T-helper 1 cell (primary cell): ENCODE measurements around the gene SENP1.
A peak's percentile ranks its signal among the peaks of the same experiment; 100 is the strongest.

Experiments used
- DNase-seq, 5 donors: peaks; one replicate each; pipeline ENCODE4 v3.0.0-alpha.2; 2012 to 2020

Gene SENP1

GRCh38 chr12:48110691-48111311, 4.9 kb upstream of the SENP1 start:
- no peak for DNase-seq

- DNase-seq, result no peak
These were observed 3.5 kb upstream of the SENP1 start for GRCh38 chr12:48109424-48109823.

DNA sequence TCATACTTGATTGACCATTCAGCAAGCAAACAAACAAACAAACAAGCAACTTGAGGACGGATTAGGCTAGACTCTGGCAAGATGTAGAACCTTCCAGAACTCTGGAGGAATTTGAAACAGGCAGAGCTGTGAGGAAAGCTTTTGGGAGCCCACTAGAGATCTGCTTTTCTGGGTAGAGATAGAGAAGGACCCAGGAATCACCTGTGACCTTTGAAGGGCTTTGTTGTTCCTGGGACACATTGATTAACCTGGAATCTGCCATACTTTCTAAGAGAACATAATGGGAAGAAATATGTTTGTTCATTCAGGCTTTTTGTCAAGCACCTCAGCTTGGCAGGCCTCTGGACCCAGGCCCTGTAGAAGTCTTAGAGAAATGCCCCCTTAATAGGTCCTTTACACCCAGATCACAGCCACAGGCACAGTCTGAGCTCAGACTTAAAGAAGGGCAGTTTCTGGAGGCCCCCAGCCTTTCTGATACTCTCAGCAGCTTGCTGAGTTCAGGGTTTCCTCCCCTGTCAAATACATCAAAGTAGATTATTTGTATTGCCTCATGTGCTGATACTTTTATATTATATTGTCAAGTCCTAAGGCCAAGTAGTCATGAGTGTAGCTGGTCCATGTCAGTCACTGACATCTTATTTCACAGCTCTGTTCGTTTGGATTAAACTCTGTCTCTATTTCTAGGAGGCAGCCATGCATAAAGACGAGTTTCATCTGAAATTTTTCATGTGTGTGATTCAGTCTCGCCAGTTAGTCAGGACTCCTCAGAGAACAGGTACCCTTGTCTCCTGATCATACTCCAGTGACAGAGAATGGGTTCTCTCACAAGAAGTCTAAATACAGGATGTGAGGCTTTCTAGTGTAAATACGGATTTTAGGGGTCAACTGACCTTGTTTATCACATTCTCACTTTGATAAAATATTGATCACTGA, 1.1 kb upstream of the SENP1 start:
- DNase-seq, result no peak

- DNase-seq, result peak; percentile 39 to 49 (median 47)
These were observed 485 bp downstream of the SENP1 start for GRCh38 chr12:48105321-48105866.

GRCh38 chr12:48104531-48104930, 1.3 kb downstream of the SENP1 start:
- no peak for DNase-seq

DNA sequence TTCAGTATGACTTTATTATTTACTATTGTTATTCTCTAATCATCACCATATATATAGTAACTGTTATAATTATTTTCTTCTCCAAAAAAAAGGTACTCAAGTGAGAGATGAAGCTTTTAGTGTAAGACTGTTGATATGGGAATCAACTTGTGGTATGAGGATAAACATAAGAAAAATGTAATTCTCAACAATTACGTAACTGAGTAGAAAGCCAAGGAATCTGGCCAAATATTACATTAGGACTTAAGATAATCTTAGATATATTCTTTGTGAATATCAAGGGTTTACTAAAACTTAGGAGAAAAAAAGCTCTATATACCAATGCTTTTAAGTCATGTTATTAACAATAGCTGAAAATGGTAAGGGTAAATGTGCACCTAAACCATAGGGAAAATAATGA, 13.3 kb downstream of the SENP1 start:
- no peak for DNase-seq

DNA sequence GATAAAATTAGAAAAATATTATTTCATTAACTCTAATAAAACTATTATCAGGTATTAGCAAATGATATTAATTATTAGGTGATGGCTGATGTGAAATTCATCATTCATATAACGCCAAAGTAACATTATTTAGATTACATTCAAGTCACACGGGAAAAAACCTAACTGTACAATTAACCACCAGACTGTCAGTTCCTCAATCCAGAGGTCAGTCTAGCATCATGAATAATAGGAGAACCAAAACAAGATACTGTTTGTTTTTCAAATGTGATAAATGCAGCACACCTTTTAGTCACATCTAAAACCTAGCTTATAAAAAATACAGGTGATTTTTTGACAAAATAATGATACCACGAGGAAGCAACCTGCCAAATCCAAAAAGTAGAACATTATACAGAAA, 19.6 kb downstream of the SENP1 start:
- no peak for DNase-seq

DNA sequence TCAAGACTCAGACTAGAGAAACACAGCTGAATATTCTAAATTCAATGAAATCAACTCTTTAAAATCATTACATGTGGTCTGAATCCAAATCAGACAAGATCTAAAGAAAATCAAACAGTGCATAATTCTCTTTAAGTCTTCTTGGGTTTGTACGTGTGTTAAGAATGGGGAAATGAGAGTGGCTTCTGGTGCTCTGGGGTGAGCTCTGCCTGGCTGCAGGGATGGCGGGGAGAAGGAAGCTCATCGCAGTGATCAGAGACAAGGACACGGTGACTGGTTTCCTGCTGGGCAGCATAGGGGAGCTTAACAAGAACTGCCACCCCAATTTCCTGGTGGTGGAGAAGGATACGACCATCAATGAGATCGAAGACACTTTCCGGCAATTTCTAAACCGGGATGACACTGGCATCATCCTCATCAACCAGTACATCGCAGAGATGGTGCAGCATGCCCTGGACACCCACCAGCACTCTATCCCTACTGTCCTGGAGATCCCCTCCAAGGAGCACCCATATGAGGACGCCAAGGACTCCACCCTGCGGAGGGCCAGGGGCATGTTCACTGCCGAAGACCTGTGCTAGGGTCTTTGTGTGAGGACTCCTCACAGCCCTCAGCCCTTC, 20.9 kb downstream of the SENP1 start:
- DNase-seq, result no peak

DNA sequence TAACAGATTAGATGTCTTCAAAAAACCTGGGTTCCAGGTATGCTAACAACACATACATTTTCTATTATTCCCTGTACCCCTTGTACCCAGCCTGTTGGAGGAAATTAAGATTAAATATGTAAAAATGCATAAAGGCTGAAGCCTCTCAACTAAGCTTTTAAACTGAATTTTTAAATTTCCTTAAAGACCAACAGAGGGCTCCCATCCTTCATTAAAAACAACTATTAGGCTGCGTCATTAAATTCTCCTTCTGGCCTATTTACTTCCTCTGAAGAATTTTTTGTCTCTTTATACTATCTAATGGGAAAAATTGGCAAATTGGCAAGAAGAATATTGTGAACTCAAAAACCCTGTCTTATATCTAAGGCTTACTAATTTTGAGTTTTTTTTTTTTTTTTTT, 21.8 kb downstream of the SENP1 start:
- DNase-seq, result no peak

DNA sequence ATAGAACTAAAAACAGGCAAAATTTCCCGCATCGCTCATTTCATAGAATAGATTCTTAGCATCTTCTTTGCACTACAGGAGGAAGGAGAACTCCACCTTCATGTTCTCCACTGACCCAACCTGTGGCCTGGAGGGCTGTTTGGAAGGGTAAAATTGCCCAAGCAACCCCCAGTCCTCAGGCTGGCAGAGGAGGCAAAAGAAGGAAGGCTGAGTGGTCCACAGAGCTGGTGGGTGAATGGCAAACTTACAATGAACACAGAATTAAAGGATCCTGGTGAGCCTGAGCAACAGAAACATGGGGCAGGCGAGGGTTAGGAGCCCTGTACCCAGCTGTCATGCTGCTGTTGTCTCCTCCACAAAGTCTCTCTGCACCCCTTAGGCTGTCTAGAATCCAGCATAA, 25.1 kb downstream of the SENP1 start:
- DNase-seq, result no peak

DNA sequence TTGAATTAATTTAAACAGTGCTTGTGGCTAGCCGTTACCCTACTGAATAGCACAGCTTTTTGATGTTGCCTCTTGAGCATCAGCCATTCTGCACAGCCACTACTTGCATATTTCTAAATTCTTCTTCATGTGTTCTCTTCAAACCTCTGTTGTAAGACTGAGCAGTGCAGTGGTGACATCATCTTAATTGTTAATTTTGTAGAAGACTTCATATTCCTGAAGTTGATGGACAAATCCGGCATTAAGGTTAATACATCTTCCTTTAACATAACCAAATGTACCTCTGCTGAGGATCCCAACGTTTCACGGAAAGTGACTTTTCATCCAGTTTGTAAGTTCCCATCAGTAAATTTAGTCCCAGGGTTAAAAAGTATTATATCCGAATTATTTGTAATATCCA, 25.6 kb downstream of the SENP1 start:
- no peak for DNase-seq

GRCh38 chr12:48078901-48079300, 27.0 kb downstream of the SENP1 start:
- DNase-seq, result no peak

GRCh38 chr12:48077111-48077510, 28.8 kb downstream of the SENP1 start:
- DNase-seq, result no peak

- no peak for DNase-seq
These were observed 30.0 kb downstream of the SENP1 start for GRCh38 chr12:48075832-48076231.

DNA sequence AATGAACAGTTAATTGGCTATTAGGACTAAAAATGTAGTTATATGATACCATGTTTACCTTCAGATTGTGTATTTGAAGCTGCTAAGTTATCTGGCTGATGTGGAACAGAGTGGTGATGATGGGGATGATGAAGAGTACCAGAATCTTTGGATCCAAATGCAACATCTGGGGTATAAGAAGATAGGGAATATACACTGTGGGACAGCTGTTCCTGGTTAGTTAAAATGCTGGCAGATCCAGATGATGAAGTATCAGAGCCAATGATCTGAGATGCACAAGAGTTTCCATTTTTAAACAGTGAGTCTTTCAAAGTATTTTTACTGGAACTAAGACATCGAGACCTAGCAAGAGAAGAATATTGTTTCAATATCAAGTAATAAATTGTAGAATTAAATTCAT, 31.6 kb downstream of the SENP1 start:
- no peak for DNase-seq

DNA sequence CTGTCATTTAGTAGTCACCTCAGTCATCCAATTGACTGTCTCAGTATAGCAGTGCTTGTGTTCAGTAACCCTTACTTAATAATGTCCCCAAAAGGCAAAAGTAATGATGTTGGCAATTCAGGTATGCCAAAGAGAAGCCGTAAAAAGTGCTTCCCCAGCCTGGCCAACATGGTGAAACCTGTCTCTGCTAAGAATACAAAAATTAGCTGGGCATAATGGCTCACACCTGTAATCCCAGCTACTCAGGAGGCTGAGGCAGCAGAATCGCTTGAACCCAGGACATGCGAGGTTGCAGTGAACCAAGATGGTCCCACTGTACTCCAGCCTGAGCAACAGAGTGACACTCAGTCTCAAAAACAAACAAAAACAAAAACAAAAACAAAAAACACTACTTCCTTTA, 33.6 kb downstream of the SENP1 start:
- DNase-seq, result no peak

DNA sequence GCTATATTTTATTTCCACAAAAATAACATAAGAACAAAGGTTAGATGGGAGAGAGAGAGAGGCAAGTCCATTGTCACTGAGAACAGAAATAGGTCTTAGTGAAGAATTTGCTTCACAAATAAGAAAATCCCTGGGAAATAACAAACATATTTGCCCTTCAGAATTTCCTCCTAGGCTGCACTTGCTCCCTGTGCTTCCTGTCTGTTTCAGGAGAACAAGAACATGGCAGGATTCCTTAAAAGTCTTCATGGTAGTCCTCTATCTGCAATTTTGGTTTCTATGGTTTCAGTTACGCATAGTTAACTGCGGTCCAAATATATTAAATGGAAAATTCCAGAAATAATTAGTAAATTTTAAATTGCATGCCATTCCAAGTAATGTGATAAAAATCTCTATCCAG, 34.1 kb downstream of the SENP1 start:
- no peak for DNase-seq

GRCh38 chr12:48070731-48071130, 35.1 kb downstream of the SENP1 start:
- DNase-seq, result no peak

GRCh38 chr12:48070033-48070432, 35.8 kb downstream of the SENP1 start:
- DNase-seq, result no peak

DNA sequence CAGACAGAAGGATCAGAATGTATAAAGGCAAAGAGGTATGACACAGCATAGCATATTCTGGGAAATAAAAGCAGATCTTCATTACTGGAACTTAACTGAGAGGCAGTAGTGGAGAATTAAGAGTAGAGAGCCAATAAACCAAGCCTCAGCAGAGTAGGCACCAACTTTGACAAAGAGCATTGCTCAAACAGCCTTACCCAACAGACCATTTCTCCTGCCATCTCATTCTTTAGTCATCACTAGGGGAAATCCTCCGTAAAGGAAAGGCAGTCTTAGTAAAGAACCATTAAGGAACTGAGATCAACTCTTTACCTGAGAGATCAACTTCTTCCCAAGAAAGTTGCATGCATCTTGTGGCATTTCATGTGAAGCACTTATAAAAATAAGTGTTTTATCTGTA, 36.6 kb downstream of the SENP1 start:
- DNase-seq, result no peak

GRCh38 chr12:48068457-48068856, 37.4 kb downstream of the SENP1 start:
- no peak for DNase-seq

GRCh38 chr12:48067250-48067938, 38.5 kb downstream of the SENP1 start:
- DNase-seq, result no peak

GRCh38 chr12:48065041-48065440, 40.8 kb downstream of the SENP1 start:
- DNase-seq, result no peak
